HG02970 (cell line): ENCODE data around the gene TCP11L2.

Source experiments
- ATAC-seq: cut with Tn5 transposase; IDR thresholded peaks from one replicate; pipeline ENCODE4 v1.9.1; 2021; ENCODE audit warnings: mild to moderate bottlenecking, moderate library complexity, moderate number of reproducible peaks; ENCODE audit not compliant: unreplicated experiment, low FRiP score

TCP11L2 gene

DNA sequence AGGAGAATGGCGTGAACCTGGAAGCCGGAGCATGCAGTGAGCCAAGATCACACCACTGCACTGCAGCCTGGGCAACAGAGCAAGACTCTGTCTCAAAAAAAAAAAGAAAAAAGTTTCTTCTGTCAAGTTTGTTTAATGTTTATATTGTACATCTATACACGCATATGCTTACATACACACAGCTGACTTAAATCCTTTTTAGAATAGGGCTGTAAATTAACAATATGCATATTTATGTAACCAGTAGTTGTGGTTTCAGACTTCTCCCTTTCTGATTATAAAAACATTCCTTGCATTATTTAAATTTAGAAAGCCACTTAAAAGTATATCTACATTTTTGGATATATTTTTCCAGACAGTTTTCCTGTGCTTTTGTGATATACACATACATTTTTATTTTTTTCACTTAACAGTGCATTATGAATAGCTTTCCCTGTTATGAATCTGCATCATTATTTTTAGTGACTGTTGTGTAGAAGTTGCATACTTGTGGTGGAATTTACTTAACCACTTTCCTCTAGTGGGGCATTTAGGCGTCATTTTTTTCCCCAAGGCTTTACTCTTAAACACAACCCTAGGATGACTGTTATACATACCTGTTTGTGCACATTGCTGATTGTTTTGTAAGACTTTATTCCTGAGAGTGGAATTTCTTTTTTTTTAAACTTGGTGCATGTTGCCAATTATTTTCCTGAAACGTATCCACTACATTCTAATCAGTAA lies 84.4 kb downstream of the TCP11L2 start:
- ATAC-seq = no peak

DNA sequence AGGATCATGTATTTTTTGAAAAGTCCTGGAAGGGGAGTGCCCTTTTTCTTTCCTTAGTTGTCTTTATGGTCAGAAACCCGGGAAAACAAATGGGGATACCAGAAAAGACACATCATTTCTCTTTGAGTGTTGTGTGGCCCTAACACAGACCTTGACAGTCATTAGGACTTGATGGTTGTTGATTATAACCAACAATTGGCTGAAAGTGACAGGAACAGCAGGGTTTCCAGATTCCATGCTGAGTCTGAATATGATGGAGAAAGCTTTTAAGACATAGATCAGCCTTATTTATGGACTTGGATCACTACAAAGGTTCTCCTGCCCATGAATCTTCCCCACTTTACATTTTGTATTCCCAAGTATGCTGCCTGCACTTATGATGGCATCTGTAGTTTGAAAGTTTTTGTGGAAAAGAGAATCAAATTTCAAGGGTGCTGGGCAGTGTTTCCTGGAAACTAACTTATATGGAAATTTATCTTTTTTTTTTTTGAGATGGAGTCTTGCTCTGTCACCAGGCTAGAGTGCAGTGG lies 85.4 kb downstream of the TCP11L2 start:
- ATAC-seq = no peak

DNA sequence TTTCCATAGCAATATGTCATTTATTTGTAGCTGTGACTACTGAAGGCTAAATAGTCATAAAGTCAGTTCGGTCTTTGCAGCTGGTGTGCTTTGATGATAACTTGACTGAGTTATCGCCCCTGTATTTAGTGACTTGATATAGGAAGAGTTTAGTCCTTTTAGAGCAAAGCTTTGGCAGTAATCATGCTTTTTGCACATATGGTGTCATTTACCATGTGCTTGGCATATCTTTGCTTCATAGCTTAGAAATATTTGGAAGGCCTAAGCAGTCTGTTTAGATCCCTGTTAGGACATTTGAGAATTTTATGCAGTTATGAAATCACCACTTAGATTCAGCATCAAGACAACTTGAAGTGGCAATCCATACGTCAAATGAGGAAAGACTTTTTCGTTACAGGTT lies 86.6 kb downstream of the TCP11L2 start:
- ATAC-seq = no peak

DNA sequence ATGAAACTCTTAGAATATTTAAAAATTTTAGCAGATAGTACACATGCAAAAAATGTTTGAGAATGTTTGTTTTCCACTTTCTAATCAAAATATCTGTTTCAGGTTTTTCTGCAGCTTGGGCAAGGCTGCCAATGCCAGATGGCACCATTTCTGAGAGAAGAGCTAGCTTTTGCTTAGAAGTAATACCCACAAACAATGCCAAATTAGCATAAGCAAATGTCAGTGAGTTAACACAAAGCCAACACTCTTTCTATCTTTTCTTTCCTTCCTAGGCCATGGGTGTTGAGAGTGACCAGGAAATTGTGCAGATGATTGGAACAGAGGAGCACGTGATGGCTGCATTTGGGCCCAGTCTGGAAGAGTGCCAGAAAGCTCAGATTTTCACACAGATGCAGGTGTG lies 90.2 kb downstream of the TCP11L2 start:
- ATAC-seq = no peak
